Left cardiac atrium (tissue), 4 donors: ENCODE results near the gene STARD7. TPM values are rescaled to one million over a fixed set of nuclear protein-coding genes. Genes with fewer than 3 reads are reported as not detected.
"Not testable (repeated sequence)": the region's sequence is repeated elsewhere in the genome, so short reads cannot be mapped to it uniquely, and the experiment has no call there.

ENCODE experiments used
- ATAC-seq, 2 donors: fragments of 200-7000 bp; cut with Tn5 transposase; one replicate each; pipeline ENCODE4 v1.9.1; 2020; ENCODE audit warnings: mild to moderate bottlenecking in 2 of 2, moderate library complexity in 2 of 2
- DNase-seq: peaks from one replicate; pipeline ENCODE4 v3.0.0-alpha.2; 2020
- intact Hi-C, 2 donors: fragments of 100-400 bp; cut with DNase I; formaldehyde crosslinking; loops; one replicate each; pipeline versions ENCODE4 v1.14.1 to v1.15.1; 2022 to 2023
- long read RNA-seq: library from polyadenylated mRNA; unstranded; transcript quantifications from one replicate; pipeline ENCODE4 v2.0.0, GENCODE V29; 2021
- total RNA-seq, 2 donors: library from RNA; stranded (reverse); fragmentation: NEBNext Ultra II Directional; extraction: Animal tissue kit (Norgen Biotek cat#: 25700); gene quantifications; one replicate each; pipeline ENCODE4 v1.2.1, GENCODE V29; 2021
- donor health status: DM: no; HTN: yes; CAD: no.
- donor health status: DM: no; HTN: yes; CAD: no; lungs with severe emphysema.
- donor health status: DM: yes; HTN: yes; CAD: no.
- donor health status: Dilated cardiomyopathy.

Gene STARD7, protein sequence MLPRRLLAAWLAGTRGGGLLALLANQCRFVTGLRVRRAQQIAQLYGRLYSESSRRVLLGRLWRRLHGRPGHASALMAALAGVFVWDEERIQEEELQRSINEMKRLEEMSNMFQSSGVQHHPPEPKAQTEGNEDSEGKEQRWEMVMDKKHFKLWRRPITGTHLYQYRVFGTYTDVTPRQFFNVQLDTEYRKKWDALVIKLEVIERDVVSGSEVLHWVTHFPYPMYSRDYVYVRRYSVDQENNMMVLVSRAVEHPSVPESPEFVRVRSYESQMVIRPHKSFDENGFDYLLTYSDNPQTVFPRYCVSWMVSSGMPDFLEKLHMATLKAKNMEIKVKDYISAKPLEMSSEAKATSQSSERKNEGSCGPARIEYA
- 100 to 1,000 TPM; 135 to 185 TPM for total RNA-seq
- long read RNA-seq, transcript STARD7-201 (8 exons, 3,368 nt) = major isoform, 118 of 149 reads
- long read RNA-seq, partial matches to known transcripts = 10 of 149 reads
- long read RNA-seq, other reads (novel, unspliced or antisense) = 21 of 149 reads

DNA sequence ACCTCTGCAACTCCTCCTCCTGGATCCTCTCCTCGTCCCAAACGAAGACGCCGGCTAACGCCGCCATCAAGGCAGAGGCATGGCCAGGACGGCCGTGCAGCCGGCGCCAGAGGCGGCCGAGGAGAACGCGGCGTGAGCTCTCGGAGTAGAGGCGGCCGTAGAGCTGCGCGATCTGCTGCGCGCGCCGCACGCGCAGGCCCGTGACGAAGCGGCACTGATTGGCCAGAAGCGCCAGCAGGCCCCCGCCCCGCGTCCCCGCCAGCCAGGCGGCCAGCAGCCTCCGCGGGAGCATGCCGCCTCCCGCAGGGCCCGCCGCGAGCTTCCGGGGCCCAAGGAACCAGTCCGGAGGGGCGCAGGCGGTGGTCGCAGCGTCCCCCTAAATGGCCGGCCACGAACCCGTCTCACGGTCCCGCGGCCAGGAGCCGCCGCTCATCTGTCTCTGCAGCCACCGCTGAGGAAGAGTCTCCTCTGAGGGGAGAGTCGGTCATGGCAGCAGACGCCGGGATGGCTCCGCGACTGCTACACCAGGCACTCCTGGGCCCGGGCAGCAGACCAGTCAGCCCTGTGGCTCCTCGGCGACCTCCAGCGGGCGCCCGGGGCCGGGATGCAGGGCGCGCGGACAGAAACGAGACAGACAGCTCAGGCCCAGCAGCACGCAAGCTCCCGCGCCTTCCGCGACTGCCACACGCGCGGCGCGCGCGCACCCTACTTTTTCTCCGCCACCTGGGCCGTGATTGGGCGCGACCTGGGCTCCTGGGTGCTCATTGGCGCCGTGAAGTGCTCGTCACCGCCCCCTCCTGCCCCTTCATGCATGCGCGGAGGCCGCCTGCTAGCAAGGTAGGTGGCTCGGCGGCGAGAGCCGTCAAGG is at the start of gene STARD7:
TSS of gene STARD7 (minus strand) at position 685 of the 868 bp plus-strand sequence. CDS start at position 292, 393 bp downstream.
- intact Hi-C loops = loop anchor here in 1 of 2 donors (2.0 kb wide), 1 partner anchor 56 kb away; the partner anchor contains the start of gene TMEM127
- ATAC-seq (peak; percentile 96 to 98), DNase-seq (peak; percentile 99)

DNA sequence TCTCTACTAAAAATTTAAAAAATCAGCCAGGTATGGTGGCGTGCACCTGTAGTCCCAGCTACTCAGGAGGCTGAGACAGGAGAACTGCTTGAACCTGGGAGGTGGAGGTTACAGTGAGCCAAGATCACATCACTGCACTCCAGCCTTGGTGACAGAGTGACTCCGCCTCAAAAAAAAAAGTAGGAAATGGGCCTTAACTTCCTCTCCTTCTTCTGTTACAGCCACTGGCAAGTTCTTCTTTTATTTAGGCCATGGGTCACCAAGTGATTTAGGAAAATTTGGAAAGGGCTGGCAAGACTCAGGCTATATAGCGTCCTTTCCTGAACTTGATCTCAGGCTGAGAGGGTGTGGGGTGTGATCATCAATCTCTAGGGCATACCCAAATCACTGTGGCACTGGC is 49.1 kb upstream of the STARD7 start:
- DNase-seq, intact Hi-C loops: not testable (repeated sequence)
- peak; percentile 2 to 3 for ATAC-seq

DNA sequence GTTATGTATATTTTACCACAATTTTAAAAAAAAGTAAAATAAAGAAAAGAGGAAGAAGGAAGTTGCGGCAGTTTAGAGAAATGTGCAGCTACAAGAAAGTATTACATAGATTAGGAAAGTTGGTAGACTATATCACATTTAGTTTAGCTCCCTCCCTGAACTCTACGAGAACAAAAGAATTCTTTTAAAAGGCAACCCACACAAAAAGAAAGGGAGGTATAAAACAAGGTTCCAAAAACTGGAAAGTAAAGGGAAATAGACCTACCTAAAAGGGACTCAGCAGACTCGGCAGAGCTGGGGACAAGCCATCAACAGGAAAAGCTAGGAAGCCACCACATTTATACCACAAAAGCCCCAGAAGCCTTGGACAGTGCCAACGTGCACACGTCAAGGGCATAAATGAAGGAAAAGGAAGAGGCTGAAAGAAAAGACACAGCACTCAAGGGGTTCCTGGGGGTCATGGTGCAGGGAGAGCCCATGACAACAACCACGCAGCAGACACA is 48.0 kb upstream of the STARD7 start:
- ATAC-seq = no peak
- no peak for DNase-seq
- intact Hi-C loops = no loop called here

DNA sequence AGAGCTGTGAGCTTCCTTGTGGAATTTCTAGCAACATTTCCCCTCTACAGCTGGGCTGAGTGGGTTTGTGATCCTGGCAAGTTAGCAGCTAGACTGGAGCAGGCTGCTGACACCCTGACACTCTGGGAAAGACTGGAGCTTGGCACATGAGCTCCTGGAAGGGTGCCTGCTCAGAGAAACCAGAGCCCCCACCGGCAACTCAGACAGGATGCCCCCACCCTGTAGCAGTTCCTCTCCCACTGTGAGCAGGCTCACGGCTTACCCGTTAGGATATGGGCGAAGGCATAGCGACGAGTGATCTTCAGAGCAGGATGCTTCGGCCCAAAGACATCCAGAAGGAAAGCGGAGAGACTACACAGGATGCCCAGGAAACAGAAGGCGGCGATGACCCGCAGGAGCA is 45.9 kb upstream of the STARD7 start:
- intact Hi-C loops = loop anchor here in 1 of 2 donors (2.0 kb wide), 1 partner anchor 116 kb away; the partner anchor contains the start of gene ASTL
- ATAC-seq (peak; percentile 16 to 17), DNase-seq (peak; percentile 55)

DNA sequence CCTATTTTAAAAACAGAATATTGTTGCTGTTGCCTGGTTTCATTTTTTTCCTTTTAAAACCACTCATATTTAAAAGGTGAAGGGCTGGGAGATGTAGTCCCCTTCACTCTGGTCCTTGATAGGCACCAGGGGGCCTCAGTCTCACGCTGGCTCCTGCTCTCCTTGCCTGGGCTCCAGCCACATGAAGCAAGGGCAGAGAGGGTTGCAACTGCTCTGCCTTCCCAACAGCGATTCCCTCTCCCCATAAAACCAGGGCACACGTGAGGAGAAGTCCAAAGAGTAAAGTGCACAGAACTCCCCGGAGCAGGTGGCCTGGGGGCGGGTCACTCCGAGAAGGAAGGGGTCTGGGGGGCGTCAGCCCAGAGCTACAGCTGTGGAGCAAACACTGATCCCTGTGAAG is 44.4 kb upstream of the STARD7 start:
- DNase-seq (no peak), ATAC-seq (no peak)
- intact Hi-C loops = no loop called here

DNA sequence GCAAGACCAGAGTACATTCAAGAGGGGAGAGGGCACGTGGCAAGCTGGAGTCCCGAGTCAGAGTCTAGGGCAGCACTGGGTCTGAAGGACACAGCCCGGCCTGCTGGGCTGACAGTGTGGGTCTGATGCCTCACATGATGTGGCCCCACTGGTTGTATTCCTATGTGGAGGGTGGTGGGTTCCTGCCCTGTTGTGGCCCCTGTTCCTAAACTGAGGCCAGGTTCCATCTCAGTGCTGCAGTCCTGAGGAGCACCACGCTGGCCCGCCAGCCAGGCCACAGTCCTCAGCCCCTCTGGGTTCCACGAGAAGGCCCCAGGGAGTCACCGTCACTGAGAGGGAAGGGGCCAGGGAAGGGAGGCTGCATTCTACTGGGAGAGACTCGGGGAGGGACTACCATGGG is 43.9 kb upstream of the STARD7 start:
- intact Hi-C loops = no loop called here
- ATAC-seq (no peak), DNase-seq (no peak)

DNA sequence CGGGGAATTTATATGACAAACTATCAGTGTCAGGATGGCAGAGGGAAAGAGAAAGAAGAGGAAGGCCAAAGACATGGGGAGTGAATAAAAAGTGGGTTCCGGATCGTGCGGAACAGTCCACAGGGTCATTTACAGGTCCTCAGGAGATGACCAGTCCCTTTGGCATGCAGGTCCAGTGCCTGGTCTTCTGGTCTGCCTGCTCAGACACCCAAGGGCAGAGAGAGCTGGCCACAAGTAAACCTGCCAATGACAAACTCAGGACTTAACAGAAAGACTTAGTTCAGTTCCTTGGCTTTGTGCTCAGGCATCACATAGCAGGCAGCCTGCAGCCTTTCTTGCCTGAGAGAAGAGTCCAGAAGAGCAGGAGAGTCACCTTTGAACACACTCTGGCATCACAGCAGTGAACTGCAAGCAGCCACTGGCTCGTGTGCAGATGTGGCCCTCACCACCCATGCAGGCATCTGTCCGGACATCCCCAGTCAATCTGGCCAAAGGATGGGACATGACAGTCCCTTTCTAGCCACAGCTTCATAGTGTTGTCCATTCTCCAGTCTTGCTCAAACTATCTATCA is 43.2 kb upstream of the STARD7 start:
- peak; percentile 79 to 90 for ATAC-seq
- DNase-seq = peak; percentile 76
- intact Hi-C loops = no loop called here

DNA sequence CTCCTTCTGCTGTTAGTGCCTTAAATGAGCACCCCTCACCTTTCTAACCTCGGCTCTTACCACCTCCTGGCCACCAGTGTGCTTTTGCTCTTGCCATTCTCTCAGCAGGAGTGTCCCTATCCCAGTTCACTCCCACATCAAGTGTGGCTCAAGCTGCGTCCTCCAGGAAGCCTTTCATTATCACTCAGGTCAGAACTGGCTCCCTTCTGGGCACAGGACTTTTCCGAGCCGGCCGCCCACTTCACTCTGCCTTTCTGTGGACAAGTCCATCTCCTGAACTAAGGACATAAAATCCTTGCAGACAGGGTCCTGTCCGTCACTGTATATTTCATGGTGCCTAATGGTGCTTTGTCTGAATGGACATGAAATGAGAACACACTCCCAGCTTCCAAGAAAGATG is 41.6 kb upstream of the STARD7 start:
- ATAC-seq (no peak), DNase-seq (no peak)
- intact Hi-C loops = no loop called here

DNA sequence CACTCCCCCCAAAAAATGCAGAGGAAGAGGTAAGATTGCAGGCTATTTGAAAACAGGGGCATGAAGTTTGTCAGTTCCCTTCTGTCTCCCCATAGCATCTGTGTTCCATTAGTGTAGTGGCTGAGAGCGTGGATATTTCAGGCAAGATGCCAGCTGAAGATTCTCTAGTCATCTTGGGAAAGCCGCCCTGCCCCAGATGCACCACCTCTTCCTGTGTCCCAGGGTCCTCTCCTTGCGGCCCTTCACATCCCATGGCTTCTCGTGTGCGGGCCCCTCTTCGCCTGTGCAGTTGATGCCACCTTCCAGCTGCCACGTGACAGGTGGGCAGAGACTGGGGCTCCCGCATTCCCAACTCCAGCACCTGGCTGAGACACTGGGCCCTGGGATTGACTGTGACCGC is 41.0 kb upstream of the STARD7 start:
- DNase-seq (no peak), ATAC-seq (no peak)
- intact Hi-C loops = no loop called here

DNA sequence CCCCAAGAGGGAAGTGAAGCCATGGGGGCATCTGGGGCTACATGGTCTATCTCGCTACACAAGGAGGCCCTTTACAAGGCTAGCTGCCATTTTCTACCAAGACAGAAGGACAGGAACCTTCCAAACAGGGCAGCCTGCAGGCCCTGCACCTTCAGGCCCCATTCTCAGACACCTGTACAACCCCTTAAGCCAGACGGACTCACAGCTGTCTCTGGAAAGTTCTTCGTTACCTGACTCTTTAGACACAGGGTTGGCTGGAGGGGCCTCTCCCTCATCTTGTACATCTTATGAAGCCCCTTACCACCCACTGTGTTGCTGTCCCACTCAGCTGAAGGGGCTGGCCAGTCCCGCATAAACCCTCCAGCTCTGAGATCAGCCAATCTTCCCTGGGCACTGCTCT is 40.0 kb upstream of the STARD7 start:
- DNase-seq (no peak), ATAC-seq (no peak)
- intact Hi-C loops = no loop called here

DNA sequence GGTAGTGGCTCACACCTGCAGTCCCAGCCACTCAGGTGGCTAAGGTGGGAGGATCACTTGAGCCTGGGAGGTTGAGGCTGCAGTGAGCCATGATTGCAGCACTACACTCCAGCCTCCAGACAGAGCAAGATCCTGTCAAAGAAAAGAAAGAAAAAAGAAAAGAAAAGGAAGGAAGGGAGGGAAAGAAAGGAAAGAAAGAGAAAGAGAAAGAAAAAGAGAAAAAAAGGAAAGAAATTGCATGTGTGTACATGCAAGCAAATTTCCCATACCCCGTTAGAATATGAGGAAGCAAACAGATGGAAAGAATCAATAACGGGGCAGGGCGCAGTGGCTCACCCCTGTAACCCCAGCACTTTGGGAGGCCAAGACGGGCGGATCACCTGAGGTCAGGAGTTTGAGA is 39.3 kb upstream of the STARD7 start:
- DNase-seq (no peak), ATAC-seq (no peak)
- intact Hi-C loops = no loop called here

DNA sequence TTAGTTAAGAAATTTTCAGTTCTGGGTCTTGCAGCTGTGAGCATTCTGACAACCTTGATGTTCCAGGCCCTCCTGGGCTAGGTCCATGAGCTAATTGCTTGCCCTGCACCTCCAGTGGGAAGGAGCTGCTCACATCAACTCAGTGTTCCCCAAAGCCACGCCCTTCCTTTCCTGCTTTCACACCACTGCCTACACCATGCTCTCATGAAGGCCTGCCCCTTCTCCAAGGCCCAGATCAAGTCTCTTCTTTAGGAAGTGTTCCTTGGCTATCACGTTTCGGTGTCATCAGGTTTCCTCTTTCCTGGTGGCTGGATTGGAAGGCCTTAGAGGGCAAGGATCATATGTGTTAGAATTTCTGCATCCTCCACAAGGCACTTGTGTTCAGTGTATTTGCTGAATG is 38.4 kb upstream of the STARD7 start:
- intact Hi-C loops = no loop called here
- no peak for DNase-seq
- peak in 1 of 2 donors; percentile 13 for ATAC-seq

DNA sequence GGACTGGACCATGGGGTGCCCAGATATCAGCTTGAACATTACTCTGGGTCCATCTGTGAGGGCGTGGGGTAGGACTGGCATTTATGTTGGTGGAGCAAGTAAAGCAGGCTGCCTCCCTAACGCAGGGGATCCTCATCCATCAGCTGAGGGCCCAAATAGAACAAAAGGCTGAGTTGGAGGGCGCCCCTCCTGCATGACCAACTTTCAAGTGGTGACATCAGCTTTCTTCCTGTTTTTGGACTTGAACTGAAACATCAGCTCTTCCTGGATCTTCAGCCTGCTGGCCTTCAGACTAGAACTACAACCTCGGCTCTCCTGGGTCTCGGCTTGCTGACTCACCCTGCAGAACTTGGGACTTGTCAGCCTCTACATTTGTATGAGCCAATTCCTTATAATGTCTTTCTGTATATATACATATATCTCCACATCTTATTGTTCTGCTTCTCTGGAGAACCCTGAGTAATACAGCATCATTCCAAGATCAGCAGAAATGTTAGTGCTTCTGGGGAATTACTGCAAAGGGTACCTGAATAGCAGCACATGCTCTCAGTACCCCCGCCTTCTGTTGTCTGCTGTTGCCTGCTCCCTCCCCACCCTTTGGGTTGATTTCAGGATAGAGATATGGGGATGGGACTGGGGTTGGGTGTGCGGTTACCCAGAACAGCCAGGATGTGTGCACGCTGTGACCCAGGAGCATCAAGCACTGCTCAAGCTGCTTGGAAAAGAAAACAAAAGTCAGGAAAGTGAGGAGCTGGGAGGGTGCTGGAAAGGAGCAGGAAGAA is 37.2 kb upstream of the STARD7 start:
- DNase-seq = no peak
- ATAC-seq = peak in 1 of 2 donors; percentile 14
- intact Hi-C loops = no loop called here

DNA sequence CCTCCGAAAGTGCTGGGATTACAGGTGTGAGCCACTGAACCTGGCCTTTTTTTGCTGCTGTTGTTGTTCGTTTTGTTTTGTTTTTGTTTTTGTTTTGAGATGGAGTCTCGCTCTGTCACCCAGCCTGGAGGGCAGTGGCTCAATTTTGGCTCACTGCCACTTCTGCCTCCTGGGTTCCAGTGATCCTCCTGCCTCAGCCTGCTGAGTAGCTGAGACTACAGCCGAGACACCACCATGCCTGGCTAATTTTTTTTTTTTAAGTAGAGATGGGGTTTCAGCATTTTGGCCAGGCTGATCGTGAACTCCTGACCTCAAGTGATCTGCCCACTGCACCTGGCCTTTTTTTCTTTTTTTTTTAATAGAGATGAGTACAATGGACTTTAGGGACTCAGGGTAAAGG is 35.2 kb upstream of the STARD7 start:
- intact Hi-C loops = no loop called here
- ATAC-seq (no peak), DNase-seq (no peak)

DNA sequence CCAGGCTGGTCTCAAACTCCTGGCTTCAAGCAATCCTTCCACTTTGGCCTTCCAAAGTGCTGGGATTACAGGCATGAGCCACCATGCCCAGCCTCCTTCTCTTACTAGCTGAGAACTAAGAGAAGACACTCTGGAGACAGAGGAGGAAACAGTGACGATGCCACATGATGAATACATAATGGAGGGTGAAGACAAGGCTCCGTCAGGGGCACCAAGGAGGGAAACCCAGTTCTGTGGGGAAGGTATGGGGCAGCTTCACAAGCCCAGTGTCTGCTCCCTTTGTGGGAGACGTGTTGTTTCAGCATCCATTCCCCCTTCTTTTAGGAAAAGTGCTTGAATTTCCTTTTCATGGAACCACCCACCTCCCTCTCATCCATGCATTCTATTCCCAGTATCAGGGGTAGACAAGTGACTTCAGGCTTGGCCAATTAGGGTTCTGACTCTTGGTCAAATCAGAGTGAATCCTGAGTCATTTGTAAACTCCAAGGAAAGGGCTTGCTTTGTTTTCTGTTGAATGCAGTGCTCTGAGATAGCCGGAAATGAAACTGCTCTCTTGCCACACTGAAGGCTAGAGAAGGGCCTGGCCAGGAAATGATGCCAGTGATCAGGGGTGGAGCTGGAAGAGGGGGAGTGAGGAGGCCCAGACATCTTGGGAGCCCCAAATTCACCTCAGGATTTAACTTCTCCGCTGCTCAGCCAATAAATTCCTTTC is 33.4 kb upstream of the STARD7 start:
- DNase-seq (no peak), ATAC-seq (peak; percentile 62 to 77)
- intact Hi-C loops = no loop called here

DNA sequence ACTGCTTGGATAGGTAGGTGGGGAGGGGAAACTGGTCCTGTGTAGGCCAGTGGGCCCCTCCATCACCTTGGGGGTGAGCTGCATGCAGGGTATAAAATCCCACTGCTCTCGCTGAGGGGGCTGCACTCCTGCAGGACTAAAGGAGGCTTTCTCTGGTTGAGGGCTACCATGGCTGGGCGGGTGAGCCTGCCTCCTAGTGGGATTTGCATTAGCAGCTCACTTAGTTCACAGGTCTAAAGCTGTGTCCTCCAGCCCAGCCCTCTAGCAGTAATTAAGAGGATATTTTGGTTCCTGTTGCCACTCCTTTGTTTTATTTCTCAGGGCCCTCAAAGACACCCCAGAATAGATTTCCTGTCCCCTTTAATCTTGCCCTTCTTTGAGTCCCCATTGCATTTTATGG is 32.6 kb upstream of the STARD7 start:
- intact Hi-C loops = no loop called here
- DNase-seq (no peak), ATAC-seq (no peak)

DNA sequence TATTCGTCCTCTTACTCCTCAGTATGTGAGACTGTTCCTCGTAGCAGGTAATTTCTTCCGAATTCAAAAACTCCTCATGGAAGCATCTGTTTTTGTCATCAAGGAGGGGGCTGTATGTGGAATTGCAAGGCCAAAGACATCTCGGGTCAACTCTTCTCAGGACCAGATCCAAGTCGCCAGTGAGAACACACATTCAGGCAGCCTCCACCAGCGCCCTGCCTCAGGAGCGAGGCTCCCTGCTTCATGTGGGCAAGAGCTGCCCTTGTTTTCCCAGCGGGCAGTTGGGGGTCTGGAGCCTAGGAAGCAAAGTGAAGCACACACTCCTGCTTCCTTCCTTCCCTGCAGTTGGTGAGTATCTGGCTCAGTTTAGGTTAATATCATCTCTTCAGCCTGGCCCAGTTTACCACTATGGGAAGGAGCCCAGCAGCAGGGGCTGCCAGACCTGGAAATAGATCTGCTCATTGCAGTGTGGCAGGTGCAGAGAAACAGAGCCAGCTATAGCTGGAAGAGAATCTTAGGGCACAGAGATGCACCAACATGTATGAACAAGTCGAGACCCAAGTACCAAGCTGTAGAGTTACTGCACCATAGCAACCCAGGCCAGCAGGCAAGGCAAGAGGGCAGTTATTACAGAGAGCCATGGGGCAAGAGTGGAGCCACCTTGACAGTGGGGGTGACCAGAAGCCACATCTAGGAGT is 31.9 kb upstream of the STARD7 start:
- no peak for DNase-seq
- intact Hi-C loops = no loop called here
- ATAC-seq = no peak
